ENCODE measurements around the gene INPP5B.
"Not testable (repeated sequence)": the region's sequence is repeated elsewhere in the genome, so short reads cannot be mapped to it uniquely, and the experiment has no call there.

INPP5B gene

DNA sequence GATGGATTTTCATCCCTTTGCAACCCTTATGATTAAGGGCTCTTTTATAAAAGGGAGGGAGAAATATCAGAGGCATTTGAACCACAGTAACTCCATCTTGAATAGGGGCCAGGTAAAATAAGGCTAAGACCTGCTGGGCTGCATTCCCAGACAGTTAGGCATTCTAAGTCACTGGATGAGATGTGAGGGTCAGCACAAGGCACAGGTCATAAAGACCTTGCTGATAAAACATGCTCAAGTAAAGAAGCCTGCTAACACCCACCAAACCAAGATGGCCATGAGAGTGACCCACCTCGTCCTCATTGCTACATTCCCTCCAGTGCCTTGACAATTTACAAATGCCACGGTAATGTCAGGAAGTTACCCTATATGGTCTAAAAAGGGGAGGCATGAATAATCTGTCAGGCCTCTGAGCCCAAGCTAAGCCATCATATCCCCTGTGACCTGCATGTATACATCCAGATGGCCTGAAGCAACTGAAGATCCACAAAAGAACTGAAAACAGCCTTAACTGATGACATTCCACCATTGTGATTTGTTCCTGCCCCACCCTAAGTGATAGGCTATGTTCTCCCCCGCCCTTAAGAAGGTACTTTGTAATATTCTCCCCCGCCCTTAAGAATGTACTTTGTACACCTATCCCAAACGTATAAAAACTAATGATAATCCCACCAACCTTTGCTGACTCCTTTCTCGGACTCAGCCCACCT, 39.3 kb downstream of the INPP5B start:
- H3K9ac ChIP-seq (ENCODE audit: low read length); H3K4me3 ChIP-seq (ENCODE audit: low read length); H2AFZ ChIP-seq (ENCODE audit: low read depth, low read length); H3K79me2 ChIP-seq (ENCODE audit: low read length); H3K4me1 ChIP-seq (ENCODE audit: low read length); H3K36me3 ChIP-seq (replicated peaks; ENCODE audit: low read depth, low read length); H4K20me1 ChIP-seq (ENCODE audit: insufficient read depth, low read length); H3K27me3 ChIP-seq (ENCODE audit: low read depth, low read length); H3K9me3 ChIP-seq (ENCODE audit: insufficient read depth, low read length); H3K4me2 ChIP-seq (ENCODE audit: low read length); H3K27ac ChIP-seq (ENCODE audit: low read length): not testable (repeated sequence)

DNA sequence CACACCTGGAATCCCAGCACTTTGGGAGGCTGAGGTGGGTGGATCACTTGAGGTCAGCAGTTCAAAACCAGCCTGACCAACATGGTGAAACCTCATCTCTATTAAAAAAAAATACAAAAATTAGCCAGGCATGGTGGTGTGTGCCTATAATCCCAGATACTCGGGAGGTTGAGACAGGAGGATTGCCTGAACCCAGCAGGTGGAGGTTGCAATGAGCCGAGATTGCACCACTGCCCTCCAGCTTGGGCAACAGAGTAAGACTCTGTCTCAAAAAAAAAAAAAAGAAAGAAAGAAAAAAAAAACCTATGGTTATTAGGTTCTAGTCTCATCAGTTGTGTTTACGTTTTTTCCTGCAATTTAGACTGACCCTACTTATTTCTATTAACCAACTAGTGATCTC, 40.3 kb downstream of the INPP5B start:
- not testable (repeated sequence) for H3K4me1 ChIP-seq (ENCODE audit: low read length); H3K4me3 ChIP-seq (ENCODE audit: low read length); H3K9me3 ChIP-seq (ENCODE audit: insufficient read depth, low read length); H3K27ac ChIP-seq (ENCODE audit: low read length); H3K36me3 ChIP-seq (replicated peaks; ENCODE audit: low read depth, low read length); H3K4me2 ChIP-seq (ENCODE audit: low read length); H3K27me3 ChIP-seq (ENCODE audit: low read depth, low read length); H3K9ac ChIP-seq (ENCODE audit: low read length); H3K79me2 ChIP-seq (ENCODE audit: low read length); H2AFZ ChIP-seq (ENCODE audit: low read depth, low read length); H4K20me1 ChIP-seq (ENCODE audit: insufficient read depth, low read length)

DNA sequence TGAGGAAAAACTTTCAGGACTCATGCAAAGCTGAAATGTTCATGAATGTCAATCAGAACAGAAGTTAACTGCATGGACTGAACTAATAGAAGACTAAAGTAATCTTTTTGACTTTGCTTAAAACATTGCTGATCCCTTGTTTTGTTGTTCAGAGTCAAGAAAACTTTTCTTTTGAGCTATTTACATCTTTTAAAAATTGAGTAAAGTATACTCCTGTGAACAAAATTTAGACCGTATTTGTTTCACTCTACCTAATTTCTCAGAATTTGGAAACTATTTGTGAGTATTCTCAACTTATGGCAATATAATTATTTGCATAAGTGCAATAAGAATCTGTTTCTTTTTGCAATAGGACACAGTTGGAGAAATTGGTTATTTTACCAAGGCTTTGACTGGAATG, 41.1 kb downstream of the INPP5B start:
- Histone ChIP-seq H4K20me1 (ENCODE audit: insufficient read depth, low read length) (no peaks in the 10 kb centered on the region), H3K79me2 (ENCODE audit: low read length) (no peaks in the 10 kb centered on the region), H3K36me3 (replicated peaks; ENCODE audit: low read depth, low read length) (no peaks in the 10 kb centered on the region), H2AFZ (ENCODE audit: low read depth, low read length) (no peak overlapping the region), H3K9ac (ENCODE audit: low read length) (no peak overlapping the region), H3K27ac (ENCODE audit: low read length) (no peak overlapping the region), H3K4me1 (ENCODE audit: low read length) (peaks cover 17% of the 10 kb centered on the region), H3K9me3 (ENCODE audit: insufficient read depth, low read length) (0 out of 2 replicates have a peak, but pooled peaks cover 9% of the 10 kb centered on the region), H3K27me3 (ENCODE audit: low read depth, low read length) (no peaks in the 10 kb centered on the region), H3K4me2 (ENCODE audit: low read length) (no peak overlapping the region), H3K4me3 (ENCODE audit: low read length) (no peak overlapping the region)
- TF ChIP-seq CTCF (IDR thresholded peaks at IDR 0.05; ENCODE audit: low read depth, low read length) (no peak), EZH2phosphoT487 (IDR thresholded peaks at IDR 0.05; ENCODE audit: low read depth) (no peak)

DNA sequence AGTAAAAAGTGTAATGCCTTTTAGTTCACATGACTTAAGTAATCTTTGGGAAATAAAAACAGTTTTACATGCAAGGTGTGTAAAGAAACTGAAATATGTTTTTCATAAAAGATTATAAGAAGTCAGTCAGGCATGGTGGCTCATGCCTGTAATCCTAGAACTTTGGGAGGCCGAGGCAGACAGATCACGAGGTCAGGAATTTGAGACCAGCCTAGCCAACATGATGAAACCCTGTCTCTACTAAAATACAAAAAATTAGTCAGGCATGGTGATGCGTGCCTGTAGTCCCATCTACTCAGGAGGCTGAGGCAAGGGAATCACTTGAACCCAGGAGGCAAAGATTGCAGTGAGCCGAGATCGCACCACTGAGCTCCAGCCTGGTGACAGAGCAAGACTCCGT, 42.9 kb downstream of the INPP5B start:
- not testable (repeated sequence) for H3K27me3 ChIP-seq (ENCODE audit: low read depth, low read length); H3K4me3 ChIP-seq (ENCODE audit: low read length); H3K79me2 ChIP-seq (ENCODE audit: low read length); H3K27ac ChIP-seq (ENCODE audit: low read length); H3K4me2 ChIP-seq (ENCODE audit: low read length); H3K9ac ChIP-seq (ENCODE audit: low read length); H3K36me3 ChIP-seq (replicated peaks; ENCODE audit: low read depth, low read length); H3K9me3 ChIP-seq (ENCODE audit: insufficient read depth, low read length); H2AFZ ChIP-seq (ENCODE audit: low read depth, low read length); H4K20me1 ChIP-seq (ENCODE audit: insufficient read depth, low read length)
- peaks cover 21% of the 10 kb centered on the region for H3K4me1 ChIP-seq (ENCODE audit: low read length)

GRCh38 chr1:37902983-37903382, 43.9 kb downstream of the INPP5B start:
- no peaks in the 10 kb centered on the region for H3K36me3 ChIP-seq (replicated peaks; ENCODE audit: low read depth, low read length)
- H4K20me1 ChIP-seq (ENCODE audit: insufficient read depth, low read length): no peaks in the 10 kb centered on the region
- peaks cover 21% of the 10 kb centered on the region for H3K4me1 ChIP-seq (ENCODE audit: low read length)
- H3K4me3 ChIP-seq (ENCODE audit: low read length): no peak overlapping the region
- 0 out of 2 replicates have a peak, but pooled peaks cover 9% of the 10 kb centered on the region for H3K9me3 ChIP-seq (ENCODE audit: insufficient read depth, low read length)
- no peaks in the 10 kb centered on the region for H3K79me2 ChIP-seq (ENCODE audit: low read length)
- TF ChIP-seq CTCF (IDR thresholded peaks at IDR 0.05; ENCODE audit: low read depth, low read length) (no peak), EZH2phosphoT487 (IDR thresholded peaks at IDR 0.05; ENCODE audit: low read depth) (no peak)
- H3K27me3 ChIP-seq (ENCODE audit: low read depth, low read length): no peaks in the 10 kb centered on the region
- H3K4me2 ChIP-seq (ENCODE audit: low read length): no peak overlapping the region
- no peak overlapping the region for H3K27ac ChIP-seq (ENCODE audit: low read length)
- H2AFZ ChIP-seq (ENCODE audit: low read depth, low read length): no peak overlapping the region
- no peak overlapping the region for H3K9ac ChIP-seq (ENCODE audit: low read length)
